Tibial artery (tissue), 4 donors: Measurements from ENCODE around the gene EIF2S2.

Experiments used
- DNase-seq, 2 donors: peaks; one replicate each; pipeline ENCODE4 v3.0.0-alpha.2; 2019
- H3K27ac ChIP-seq, 2 donors: fragments of 200-600 bp; sonication (generic) in 1 of 2; 1 replicate in 1 of 2; 2 replicates in 1 of 2; pipeline ENCODE4 v1.5.1; 2018 to 2019; ENCODE audit warnings: mild to moderate bottlenecking in 1 of 2
- H3K27me3 ChIP-seq, 2 donors: fragments of 200-600 bp; sonication (generic) in 1 of 2; one replicate each; pipeline versions ENCODE4 v1.5.1 to v1.6.0; 2016 to 2019
- H3K36me3 ChIP-seq, 3 donors: fragments of 200-600 bp; sonication (generic) in 2 of 3; one replicate each; pipeline ENCODE4 v1.5.1; 2016 to 2019; ENCODE audit warnings: mild to moderate bottlenecking in 2 of 3
- H3K4me1 ChIP-seq, 4 donors: fragments of 200-600 bp; sonication (generic) in 2 of 4; 1 replicate in 3 of 4; 2 replicates in 1 of 4; pipeline ENCODE4 v1.5.1; 2016 to 2019
- H3K4me3 ChIP-seq, 2 donors: fragments of 200-600 bp; sonication (generic) in 1 of 2; 1 replicate in 1 of 2; 2 replicates in 1 of 2; pipeline ENCODE4 v1.5.1; 2018 to 2019; ENCODE audit warnings: mild to moderate bottlenecking in 2 of 2
- H3K9me3 ChIP-seq, 3 donors: fragments of 200-600 bp; sonication (generic) in 1 of 3; one replicate each; pipeline ENCODE4 v1.5.1; 2016 to 2019
- CTCF ChIP-seq, 2 experiments: fragments of 200-600 bp in 1 of 2; fragments of 450-650 bp in 1 of 2; IDR thresholded peaks; one replicate each; pipeline ENCODE4 v1.5.1; 2017 to 2019; ENCODE audit warnings: antibody characterized with exemption in 2 of 2, mild to moderate bottlenecking in 1 of 2, moderate library complexity in 1 of 2
- intact Hi-C: fragments of 100-400 bp; cut with DNase I; formaldehyde crosslinking; loops from one replicate; pipeline ENCODE4 v1.15.0; 2023; ENCODE audit warnings: low total_unique reads

The EIF2S2 gene

GRCh38 chr20:34058831-34059230 is 53.2 kb downstream of the EIF2S2 start:
- Histone ChIP-seq H3K9me3 (no peaks in the 10 kb centered on the region), H3K27ac (no peak overlapping the region), H3K4me3 (no peak overlapping the region), H3K4me1 (peaks cover 0 to 36% (median 1%) of the 10 kb centered on the region in 4 donors), H3K36me3 (no peaks in the 10 kb centered on the region), H3K27me3 (no peaks in the 10 kb centered on the region)
- intact Hi-C loops, result no loop called here
- no peak for DNase-seq
- no peak for TF ChIP-seq CTCF (IDR thresholded peaks at IDR 0.05)

GRCh38 chr20:34055290-34055689 is 56.8 kb downstream of the EIF2S2 start:
- DNase-seq, result no peak
- H3K27me3 ChIP-seq, result no peaks in the 10 kb centered on the region
- no peak overlapping the region for H3K27ac ChIP-seq
- intact Hi-C loops, result no loop called here
- H3K36me3 ChIP-seq, result no peaks in the 10 kb centered on the region
- H3K4me1 ChIP-seq, result peaks cover 0 to 21% (median 13%) of the 10 kb centered on the region in 4 donors
- no peaks in the 10 kb centered on the region for H3K9me3 ChIP-seq
- H3K4me3 ChIP-seq, result no peak overlapping the region
- TF ChIP-seq CTCF (IDR thresholded peaks at IDR 0.05), result no peak

- no peak for TF ChIP-seq CTCF (IDR thresholded peaks at IDR 0.05)
- peaks cover 0 to 38% (median 22%) of the 10 kb centered on the region in 4 donors for H3K4me1 ChIP-seq
- H3K27me3 ChIP-seq, result no peaks in the 10 kb centered on the region
- H3K9me3 ChIP-seq, result no peaks in the 10 kb centered on the region
- no peak for DNase-seq
- H3K4me3 ChIP-seq, result no peak overlapping the region
- H3K36me3 ChIP-seq, result no peaks in the 10 kb centered on the region
- no peak overlapping the region for H3K27ac ChIP-seq
- intact Hi-C loops, result no loop called here
These were observed 59.6 kb downstream of the EIF2S2 start for GRCh38 chr20:34052414-34052813.

- no peak for TF ChIP-seq CTCF (IDR thresholded peaks at IDR 0.05)
- DNase-seq, result no peak
- peaks cover 0 to 46% (median 31%) of the 10 kb centered on the region in 4 donors for H3K4me1 ChIP-seq
- intact Hi-C loops, result no loop called here
- no peaks in the 10 kb centered on the region for H3K9me3 ChIP-seq
- H3K27me3 ChIP-seq, result no peaks in the 10 kb centered on the region
- H3K4me3 ChIP-seq, result no peak overlapping the region
- H3K27ac ChIP-seq, result peak overlapping the region in 1 of 2 donors; percentile 23
- no peaks in the 10 kb centered on the region for H3K36me3 ChIP-seq
These were observed 61.9 kb downstream of the EIF2S2 start for GRCh38 chr20:34049897-34050695.

GRCh38 chr20:34049389-34049788 is 62.7 kb downstream of the EIF2S2 start:
- no peak for DNase-seq
- Histone ChIP-seq H3K4me1 (peaks cover 0 to 50% (median 33%) of the 10 kb centered on the region in 4 donors), H3K27me3 (no peaks in the 10 kb centered on the region), H3K4me3 (no peak overlapping the region), H3K27ac (no peak overlapping the region), H3K36me3 (no peaks in the 10 kb centered on the region), H3K9me3 (no peaks in the 10 kb centered on the region)
- no peak for TF ChIP-seq CTCF (IDR thresholded peaks at IDR 0.05)
- intact Hi-C loops, result no loop called here
